ENCODE measurements around the gene SLC30A7. TPM values are rescaled to one million over a fixed set of nuclear protein-coding genes. Genes with fewer than 3 reads are reported as not detected.
"Not testable (repeated sequence)": the region's sequence is repeated elsewhere in the genome, so short reads cannot be mapped to it uniquely, and the experiment has no call there.

The SLC30A7 gene
- total RNA-seq, 2 donors from 2014 or later, result 26.3 to 34.5 TPM

- no peaks in the 10 kb centered on the region for H3K9me3 ChIP-seq (ENCODE audit: control insufficient read depth, low read length, poor library complexity, severe bottlenecking)
- H3K27ac Mint-ChIP-seq, result peak overlapping the region; percentile 91
- peak overlapping the region; percentile 19 for H3K4me3 Mint-ChIP-seq
- ATAC-seq (peak; percentile 19), DNase-seq (no peak)
- peaks cover 7% of the 10 kb centered on the region for H3K36me3 Mint-ChIP-seq (ENCODE audit: low read depth)
- H3K27me3 Mint-ChIP-seq, result no peaks in the 10 kb centered on the region
- peaks cover 25% of the 10 kb centered on the region for H3K4me1 Mint-ChIP-seq
These were observed 34.6 kb downstream of the SLC30A7 start for GRCh38 chr1:100930494-100930893.

DNA sequence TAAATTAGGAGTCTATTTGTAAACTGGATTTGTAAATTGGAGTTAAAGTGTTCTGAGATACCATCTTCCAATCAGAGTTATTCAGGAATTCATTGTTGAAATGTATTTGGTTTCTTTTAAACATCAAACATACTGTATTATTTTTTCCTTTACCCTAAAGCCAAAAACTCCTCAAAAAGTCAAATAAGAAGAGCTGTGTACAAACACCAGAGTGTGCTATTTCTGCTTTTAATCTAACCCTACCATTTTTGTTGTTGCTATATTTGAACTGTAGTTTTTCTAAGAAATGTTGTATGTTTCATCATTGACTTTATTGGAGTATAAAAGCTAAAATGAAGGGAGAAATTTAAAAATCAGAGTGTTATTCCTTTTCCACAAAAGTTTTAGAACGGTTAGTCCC, 35.8 kb downstream of the SLC30A7 start:
- peak overlapping the region; percentile 91 for H3K27ac Mint-ChIP-seq
- peaks cover 25% of the 10 kb centered on the region for H3K4me1 Mint-ChIP-seq
- no peaks in the 10 kb centered on the region for H3K27me3 Mint-ChIP-seq
- DNase-seq (no peak), ATAC-seq (no peak)
- no peaks in the 10 kb centered on the region for H3K9me3 ChIP-seq (ENCODE audit: control insufficient read depth, low read length, poor library complexity, severe bottlenecking)
- H3K4me3 Mint-ChIP-seq, result no peak overlapping the region
- peaks cover 7% of the 10 kb centered on the region for H3K36me3 Mint-ChIP-seq (ENCODE audit: low read depth)

DNA sequence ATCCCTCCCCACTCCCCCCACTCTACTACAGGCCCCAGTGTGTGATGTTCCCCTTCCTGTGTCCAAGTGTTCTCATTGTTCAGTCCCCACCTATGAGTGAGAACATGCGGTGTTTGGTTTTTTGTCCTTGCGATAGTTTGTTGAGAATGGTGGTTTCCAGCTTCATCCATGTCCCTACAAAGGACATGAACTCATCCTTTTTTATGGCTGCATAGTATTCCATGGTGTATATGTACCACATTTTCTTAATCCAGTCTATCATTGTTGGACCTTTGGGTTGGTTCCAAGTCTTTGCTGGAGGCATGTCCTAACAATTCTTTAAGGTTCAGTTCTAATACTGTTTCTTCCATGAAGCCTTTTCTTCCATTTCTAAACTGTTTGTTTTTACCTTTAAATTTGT, 37.7 kb downstream of the SLC30A7 start:
- not testable (repeated sequence) for H3K36me3 Mint-ChIP-seq (ENCODE audit: low read depth); H3K9me3 ChIP-seq (ENCODE audit: control insufficient read depth, low read length, poor library complexity, severe bottlenecking); H3K27me3 Mint-ChIP-seq; DNase-seq; ATAC-seq
- H3K4me3 Mint-ChIP-seq, result peak overlapping the region; percentile 41
- peaks cover 26% of the 10 kb centered on the region for H3K4me1 Mint-ChIP-seq
- peak overlapping the region; percentile 91 for H3K27ac Mint-ChIP-seq

DNA sequence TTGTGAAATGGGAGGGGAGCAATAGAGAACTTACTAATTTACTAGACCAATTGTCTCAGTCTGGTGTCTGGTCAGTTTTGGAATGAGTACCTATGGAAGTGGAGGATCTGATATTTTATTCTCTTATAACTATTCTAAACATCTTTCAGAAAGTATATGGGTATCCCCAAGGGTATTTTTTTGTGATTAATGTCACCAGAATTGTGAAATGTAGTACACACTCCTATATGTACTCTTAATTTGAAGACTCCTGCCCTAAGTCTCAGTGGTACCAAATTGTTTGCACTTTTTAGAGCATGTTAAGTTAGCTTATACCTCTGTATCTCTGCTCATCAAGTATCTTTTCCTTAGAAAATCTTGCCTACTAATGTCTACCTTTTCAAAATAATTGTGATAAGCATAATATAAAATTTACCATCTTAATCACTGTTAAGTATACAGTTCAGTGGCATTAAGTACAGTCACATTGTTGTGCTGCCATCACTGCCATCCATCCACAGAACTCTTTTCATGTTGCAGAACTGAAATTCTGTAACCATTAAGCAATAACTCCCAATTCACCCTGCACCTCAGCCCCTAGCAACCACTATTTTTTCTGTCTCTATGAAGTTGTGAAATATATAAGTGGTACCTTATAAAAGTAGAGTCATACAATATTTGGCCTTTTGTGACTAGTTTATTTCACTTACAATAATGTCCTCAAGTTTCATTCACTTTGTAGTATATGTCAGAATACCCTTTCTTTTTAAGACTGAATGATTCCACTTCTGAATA, 40.5 kb downstream of the SLC30A7 start:
- Mint-ChIP-seq H3K27me3 (no peaks in the 10 kb centered on the region), H3K4me1 (peaks cover 22% of the 10 kb centered on the region), H3K36me3 (ENCODE audit: low read depth) (peaks cover 14% of the 10 kb centered on the region), H3K4me3 (no peak overlapping the region), H3K27ac (peak overlapping the region; percentile 12)
- H3K9me3 ChIP-seq (ENCODE audit: control insufficient read depth, low read length, poor library complexity, severe bottlenecking), result no peaks in the 10 kb centered on the region
- DNase-seq, result no peak
- no peak for ATAC-seq

DNA sequence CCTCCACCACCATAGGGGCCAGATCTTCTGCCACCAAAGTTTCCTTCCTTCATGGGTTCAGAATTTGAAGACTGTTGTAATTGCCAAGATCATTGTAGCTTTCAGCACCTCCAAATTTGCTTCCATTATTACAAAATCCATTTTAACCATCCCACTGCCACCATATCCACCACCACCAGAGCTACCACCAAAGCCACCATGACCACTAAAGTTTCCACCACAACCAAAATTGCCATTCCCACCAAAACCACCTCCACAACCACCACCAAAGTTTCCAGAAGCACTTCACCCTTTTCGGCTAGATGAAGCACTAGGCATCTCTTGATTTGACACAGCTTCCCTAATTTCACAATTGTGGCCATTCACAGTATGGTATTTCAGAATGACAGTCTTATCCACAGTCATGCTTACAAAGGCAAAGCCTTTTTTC, 45.2 kb downstream of the SLC30A7 start:
- peaks cover 3% of the 10 kb centered on the region for H3K9me3 ChIP-seq (ENCODE audit: control insufficient read depth, low read length, poor library complexity, severe bottlenecking)
- no peak overlapping the region for H3K27ac Mint-ChIP-seq
- H3K4me3 Mint-ChIP-seq, result no peak overlapping the region
- no peaks in the 10 kb centered on the region for H3K27me3 Mint-ChIP-seq
- ATAC-seq (no peak), DNase-seq (no peak)
- H3K4me1 Mint-ChIP-seq, result peaks cover 16% of the 10 kb centered on the region
- H3K36me3 Mint-ChIP-seq (ENCODE audit: low read depth), result peaks cover 15% of the 10 kb centered on the region

GRCh38 chr1:100941580-100942216, 45.8 kb downstream of the SLC30A7 start:
- Mint-ChIP-seq H3K36me3 (ENCODE audit: low read depth) (peaks cover 16% of the 10 kb centered on the region), H3K4me1 (peaks cover 13% of the 10 kb centered on the region), H3K27ac (peak overlapping the region; percentile 2), H3K4me3 (no peak overlapping the region), H3K27me3 (no peaks in the 10 kb centered on the region)
- H3K9me3 ChIP-seq (ENCODE audit: control insufficient read depth, low read length, poor library complexity, severe bottlenecking), result peaks cover 3% of the 10 kb centered on the region
- DNase-seq, result no peak
- no peak for ATAC-seq

DNA sequence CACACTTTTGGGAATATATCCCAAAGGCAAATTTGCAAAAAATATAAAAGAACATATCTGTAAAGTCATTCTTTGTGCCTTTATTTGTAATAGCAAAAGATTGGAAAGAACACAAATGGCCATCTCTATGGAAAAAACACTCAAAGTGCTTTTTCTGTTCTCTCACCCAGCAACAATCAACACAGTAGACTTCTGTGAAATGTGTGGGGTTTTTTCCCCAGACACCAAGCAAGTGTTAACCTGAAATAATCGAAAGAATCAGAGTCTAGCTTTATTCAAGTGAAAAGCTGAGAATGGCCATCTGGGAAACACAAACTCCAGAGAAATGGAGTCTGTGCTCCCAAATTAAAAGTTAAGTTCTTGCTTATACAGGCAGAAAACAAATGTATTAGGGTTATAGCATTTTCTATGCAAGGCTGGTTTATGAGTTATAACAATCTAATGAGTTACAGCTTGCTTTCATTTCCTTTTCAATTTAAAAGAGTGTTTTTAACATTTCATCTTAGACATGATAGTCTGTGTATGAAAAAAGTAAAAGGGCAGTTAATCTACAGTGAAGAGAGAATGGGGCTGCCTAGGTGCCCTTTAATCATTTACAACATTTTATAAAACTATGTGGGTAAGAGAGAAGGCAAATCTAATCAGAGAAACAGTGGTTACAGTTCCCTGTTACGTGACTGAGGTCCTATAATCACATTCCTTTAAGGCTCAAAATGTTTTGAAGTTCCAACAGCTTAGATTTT, 46.6 kb downstream of the SLC30A7 start:
- H3K9me3 ChIP-seq (ENCODE audit: control insufficient read depth, low read length, poor library complexity, severe bottlenecking), result peaks cover 5% of the 10 kb centered on the region
- ATAC-seq, result no peak
- Mint-ChIP-seq H3K27ac (peak overlapping the region; percentile 2), H3K4me1 (peaks cover 12% of the 10 kb centered on the region), H3K4me3 (no peak overlapping the region), H3K27me3 (no peaks in the 10 kb centered on the region), H3K36me3 (ENCODE audit: low read depth) (peaks cover 16% of the 10 kb centered on the region)
- DNase-seq, result no peak

DNA sequence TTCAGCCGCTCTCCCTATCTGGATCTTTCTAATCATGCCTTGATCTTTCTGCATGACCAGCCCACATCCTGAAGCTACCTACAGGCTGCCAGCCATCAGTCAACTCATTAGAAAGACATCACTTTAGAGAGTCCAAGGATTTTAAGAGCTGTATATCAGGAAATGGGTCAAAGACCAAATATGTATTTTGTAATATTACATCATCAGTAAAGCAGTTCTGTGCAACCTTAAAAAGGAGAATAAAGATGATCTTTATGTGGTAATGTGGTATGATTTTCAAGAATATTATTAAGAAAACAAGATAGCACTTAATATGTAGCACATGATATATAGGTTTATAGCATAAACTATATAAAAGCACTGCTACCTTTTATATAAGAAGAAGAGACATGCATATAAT, 47.6 kb downstream of the SLC30A7 start:
- no peak overlapping the region for H3K27ac Mint-ChIP-seq
- H3K4me1 Mint-ChIP-seq, result peaks cover 11% of the 10 kb centered on the region
- H3K36me3 Mint-ChIP-seq (ENCODE audit: low read depth), result peaks cover 19% of the 10 kb centered on the region

DNA sequence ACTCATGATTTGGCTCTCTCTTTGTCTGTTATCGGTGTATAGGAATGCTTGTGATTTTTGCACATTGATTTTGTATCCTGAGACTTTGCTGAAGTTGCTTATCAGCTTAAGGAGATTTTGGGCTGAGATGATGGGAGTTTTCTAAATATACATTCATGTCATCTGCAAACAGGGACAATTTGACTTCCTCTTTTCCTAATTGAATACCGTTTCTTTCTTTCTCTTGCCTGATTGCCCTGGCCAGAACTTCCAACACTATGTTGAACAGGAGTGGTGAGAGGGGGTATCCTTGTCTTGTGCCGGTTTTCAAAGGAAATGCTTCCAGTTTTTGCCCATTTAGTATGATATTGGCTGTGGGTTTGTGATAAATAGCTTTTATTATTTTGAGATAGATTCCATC, 50.2 kb downstream of the SLC30A7 start:
- H3K4me1 Mint-ChIP-seq; H3K27me3 Mint-ChIP-seq; ATAC-seq; H3K27ac Mint-ChIP-seq; DNase-seq; H3K9me3 ChIP-seq (ENCODE audit: control insufficient read depth, low read length, poor library complexity, severe bottlenecking); H3K4me3 Mint-ChIP-seq: not testable (repeated sequence)
- H3K36me3 Mint-ChIP-seq (ENCODE audit: low read depth), result peaks cover 17% of the 10 kb centered on the region

More for the DNA sequence above, 47.6 kb downstream of the SLC30A7 start:
- H3K9me3 ChIP-seq (ENCODE audit: control insufficient read depth, low read length, poor library complexity, severe bottlenecking), result peaks cover 8% of the 10 kb centered on the region
- ATAC-seq, result no peak
- Mint-ChIP-seq H3K4me3 (no peak overlapping the region), H3K27me3 (no peaks in the 10 kb centered on the region)
- DNase-seq, result no peak

- not testable (repeated sequence) for H3K4me3 Mint-ChIP-seq, H3K4me1 Mint-ChIP-seq, H3K27me3 Mint-ChIP-seq
These were observed 51.9 kb downstream of the SLC30A7 start for GRCh38 chr1:100947816-100948215.

DNA sequence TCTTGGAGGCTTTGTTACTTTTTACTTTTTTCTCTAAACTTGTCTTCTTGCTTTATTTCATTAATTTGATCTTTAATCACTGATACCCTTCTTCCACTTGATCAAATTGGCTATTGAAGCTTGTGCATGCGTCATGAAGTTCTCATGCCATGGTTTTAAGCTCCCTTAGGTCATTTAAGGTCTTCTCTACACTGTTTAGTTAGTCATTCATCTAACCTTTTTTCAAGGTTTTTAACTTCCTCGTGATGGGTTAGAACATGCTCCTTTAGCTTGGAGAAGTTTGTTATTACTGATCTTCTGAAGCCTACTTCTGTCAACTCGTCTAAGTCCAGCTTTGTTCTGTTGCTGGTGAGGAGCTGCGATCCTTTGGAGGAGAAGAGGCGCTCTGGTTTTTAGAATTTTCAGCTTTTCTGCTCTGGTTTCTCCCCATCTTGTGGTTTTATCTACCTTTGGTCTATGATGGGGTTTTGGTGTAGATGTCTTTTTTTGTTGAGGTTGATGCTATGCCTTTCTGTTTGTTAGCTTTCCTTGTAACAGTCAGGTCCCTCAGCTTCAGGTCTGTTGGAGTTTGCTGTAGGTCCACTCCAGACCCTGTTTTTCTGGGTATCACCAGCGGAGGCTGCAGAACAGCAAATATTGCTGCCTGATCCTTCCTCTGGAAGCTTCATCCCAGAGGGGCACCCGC, 53.0 kb downstream of the SLC30A7 start:
- not testable (repeated sequence) for ATAC-seq, DNase-seq, H3K4me1 Mint-ChIP-seq, H3K27me3 Mint-ChIP-seq
- Mint-ChIP-seq H3K4me3 (peak overlapping the region; percentile 51), H3K36me3 (ENCODE audit: low read depth) (peaks cover 16% of the 10 kb centered on the region), H3K27ac (peak overlapping the region; percentile 85)
- peaks cover 20% of the 10 kb centered on the region for H3K9me3 ChIP-seq (ENCODE audit: control insufficient read depth, low read length, poor library complexity, severe bottlenecking)

More at GRCh38 chr1:100947816-100948215, 51.9 kb downstream of the SLC30A7 start:
- not testable (repeated sequence) for DNase-seq, H3K27ac Mint-ChIP-seq, ATAC-seq
- peaks cover 16% of the 10 kb centered on the region for H3K36me3 Mint-ChIP-seq (ENCODE audit: low read depth)
- H3K9me3 ChIP-seq (ENCODE audit: control insufficient read depth, low read length, poor library complexity, severe bottlenecking), result peaks cover 19% of the 10 kb centered on the region

- Mint-ChIP-seq H3K36me3 (ENCODE audit: low read depth) (peaks cover 16% of the 10 kb centered on the region), H3K4me3 (peak overlapping the region; percentile 51), H3K27ac (peak overlapping the region; percentile 85)
- not testable (repeated sequence) for H3K4me1 Mint-ChIP-seq, H3K27me3 Mint-ChIP-seq
- DNase-seq, result peak; percentile 22 to 56 (median 48)
- peaks cover 17% of the 10 kb centered on the region for H3K9me3 ChIP-seq (ENCODE audit: control insufficient read depth, low read length, poor library complexity, severe bottlenecking)
- peak; percentile 99 for ATAC-seq
These were observed 53.7 kb downstream of the SLC30A7 start for GRCh38 chr1:100949515-100950158.

All from T-helper 17 cell (primary cell).